Activated T-helper 2 cell treated with anti-CD3 and anti-CD28 coated beads, Interferon-gamma antibody, Interleukin-2, Interleukin-4, amounts not matched to agents 10 μg/mL and 5 μg/mL and 100 μg/mL, durations not matched to agents 14 hours and 24 hours and 36 hours (primary cell): Measurements from ENCODE around the gene MRPL19. TPM values are rescaled to one million over a fixed set of nuclear protein-coding genes. Genes with fewer than 3 reads are reported as not detected.
"Not testable (repeated sequence)": the region's sequence is repeated elsewhere in the genome, so short reads cannot be mapped to it uniquely, and the experiment has no call there.

Experiments
- DNase-seq: peaks from one replicate; pipeline ENCODE4 v3.0.0; 2021; ENCODE audit warnings: low spot score
- H3K27ac Mint-ChIP-seq: one replicate; pipeline ENCODE4 v1.8.0; 2021; ENCODE audit warnings: mixed read lengths
- H3K27me3 Mint-ChIP-seq: one replicate; pipeline ENCODE4 v1.8.0; 2021; ENCODE audit warnings: low read depth, mixed read lengths
- H3K36me3 Mint-ChIP-seq: one replicate; pipeline ENCODE4 v1.8.0; 2021; ENCODE audit warnings: low read depth, mixed read lengths
- H3K4me1 Mint-ChIP-seq: one replicate; pipeline ENCODE4 v1.8.0; 2021; ENCODE audit warnings: low read depth, mixed read lengths
- H3K4me3 Mint-ChIP-seq: one replicate; pipeline ENCODE4 v1.8.0; 2021; ENCODE audit warnings: low read depth, mild to moderate bottlenecking, moderate library complexity, mixed read lengths
- H3K9me3 Mint-ChIP-seq: one replicate; pipeline ENCODE4 v1.8.0; 2021; ENCODE audit warnings: mixed read lengths
- intact Hi-C: fragments of 100-400 bp; cut with micrococcal nuclease; formaldehyde crosslinking; loops from one replicate; pipeline ENCODE4 v1.15.1; 2023
- total RNA-seq: library from RNA; stranded (reverse); gene quantifications from 2 replicates; pipeline ENCODE4 v1.2.3, GENCODE V29; 2022

Gene MRPL19
- total RNA-seq, 1 donor from 2014 or later = 73.5 TPM

GRCh38 chr2:75698918-75699317 lies 52.3 kb downstream of the MRPL19 start:
- intact Hi-C loops = no loop called here
- no peaks in the 10 kb centered on the region for H3K9me3 Mint-ChIP-seq
- no peak for DNase-seq
- peaks cover 3% of the 10 kb centered on the region for H3K4me1 Mint-ChIP-seq
- H3K27ac Mint-ChIP-seq = no peak overlapping the region
- no peak overlapping the region for H3K4me3 Mint-ChIP-seq
- H3K36me3 Mint-ChIP-seq = peaks cover 56% of the 10 kb centered on the region
- no peaks in the 10 kb centered on the region for H3K27me3 Mint-ChIP-seq

DNA sequence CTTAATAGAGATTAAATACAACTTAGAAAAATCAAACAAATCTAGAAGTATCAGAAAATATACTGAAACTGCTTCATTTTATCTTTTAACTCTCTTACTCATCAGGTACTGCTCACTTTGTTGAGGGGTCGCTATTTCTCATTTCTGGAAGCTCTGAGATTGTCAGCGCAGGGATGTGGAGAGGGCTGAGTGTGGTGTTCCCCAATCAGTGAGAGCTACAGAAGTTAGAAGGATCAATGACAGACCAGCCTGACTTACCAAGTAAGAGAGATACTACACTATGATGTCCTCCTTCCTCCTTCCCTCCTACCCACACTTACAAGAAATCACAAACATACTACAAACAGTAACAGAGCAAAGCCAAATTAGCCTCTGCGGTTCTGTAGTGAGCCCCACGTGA lies 56.0 kb downstream of the MRPL19 start:
- Mint-ChIP-seq H3K27me3 (no peaks in the 10 kb centered on the region), H3K36me3 (peaks cover 76% of the 10 kb centered on the region), H3K4me3 (no peak overlapping the region), H3K27ac (no peak overlapping the region), H3K4me1 (peaks cover 9% of the 10 kb centered on the region), H3K9me3 (no peaks in the 10 kb centered on the region)
- intact Hi-C loops = no loop called here
- DNase-seq = no peak

DNA sequence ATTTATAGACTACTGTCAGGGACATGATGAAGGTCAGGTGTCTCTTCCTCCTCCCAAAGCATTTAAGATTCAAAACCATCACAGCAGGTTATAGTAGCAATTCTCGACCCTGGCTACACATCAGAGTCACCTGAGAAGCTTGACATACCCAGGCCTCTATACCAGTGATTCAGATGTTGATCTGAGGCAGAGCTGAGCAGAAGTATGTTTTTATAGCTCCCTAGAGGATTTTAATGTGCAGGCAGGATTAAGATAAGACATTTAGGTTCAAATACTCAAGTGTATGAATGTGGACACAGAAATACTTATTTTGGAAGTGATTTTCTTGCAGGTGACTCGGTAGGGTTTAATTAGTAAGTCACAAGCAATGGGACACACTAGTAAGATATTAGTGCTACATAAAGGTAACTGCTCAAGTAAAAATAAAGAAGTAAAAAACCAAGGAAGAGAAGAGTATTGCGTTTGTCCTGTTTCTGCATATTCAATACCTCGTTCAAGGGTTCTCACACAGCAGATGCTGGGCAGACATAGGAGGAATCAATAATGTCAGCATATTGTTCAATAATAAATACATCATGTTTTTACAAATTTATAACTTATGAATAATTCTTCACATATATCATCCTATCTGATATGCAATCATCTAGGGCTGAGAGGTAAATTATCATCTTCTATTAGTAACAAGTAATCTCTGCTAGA lies 57.2 kb downstream of the MRPL19 start:
- H3K36me3 Mint-ChIP-seq = peaks cover 70% of the 10 kb centered on the region
- DNase-seq = no peak
- no peak overlapping the region for H3K4me3 Mint-ChIP-seq
- peaks cover 13% of the 10 kb centered on the region for H3K4me1 Mint-ChIP-seq
- intact Hi-C loops = no loop called here
- no peaks in the 10 kb centered on the region for H3K9me3 Mint-ChIP-seq
- H3K27ac Mint-ChIP-seq = no peak overlapping the region
- H3K27me3 Mint-ChIP-seq = no peaks in the 10 kb centered on the region

DNA sequence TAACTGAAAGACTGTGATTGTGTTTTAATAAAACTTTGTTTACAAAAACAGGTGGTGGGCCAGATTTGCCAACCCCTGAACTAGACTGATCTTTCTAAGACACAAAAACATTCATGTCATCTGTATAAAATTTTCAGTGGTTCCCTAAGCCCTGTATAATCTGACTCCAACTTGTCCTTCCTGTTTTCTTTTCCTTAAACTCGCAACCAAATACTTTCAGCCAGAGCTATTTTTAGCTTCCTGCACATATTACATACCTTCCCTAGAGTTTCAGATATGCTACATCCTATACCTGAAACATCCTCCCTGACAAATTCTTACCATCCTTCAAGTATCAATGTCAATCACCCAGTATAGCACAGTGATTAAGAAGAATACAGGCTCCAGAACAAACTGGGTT lies 59.3 kb downstream of the MRPL19 start:
- H3K9me3 Mint-ChIP-seq = no peaks in the 10 kb centered on the region
- DNase-seq = no peak
- H3K4me1 Mint-ChIP-seq = peaks cover 19% of the 10 kb centered on the region
- intact Hi-C loops = no loop called here
- H3K36me3 Mint-ChIP-seq = peaks cover 62% of the 10 kb centered on the region
- no peak overlapping the region for H3K4me3 Mint-ChIP-seq
- no peak overlapping the region for H3K27ac Mint-ChIP-seq
- H3K27me3 Mint-ChIP-seq = no peaks in the 10 kb centered on the region

GRCh38 chr2:75707901-75708300 lies 61.3 kb downstream of the MRPL19 start:
- Mint-ChIP-seq H3K27ac (peak overlapping the region; percentile 22), H3K36me3 (peaks cover 46% of the 10 kb centered on the region), H3K9me3 (no peaks in the 10 kb centered on the region), H3K27me3 (no peaks in the 10 kb centered on the region), H3K4me3 (peak overlapping the region; percentile 61), H3K4me1 (peaks cover 20% of the 10 kb centered on the region)
- DNase-seq = no peak
- intact Hi-C loops = no loop called here

GRCh38 chr2:75709297-75709696 lies 62.7 kb downstream of the MRPL19 start:
- peaks cover 18% of the 10 kb centered on the region for H3K4me1 Mint-ChIP-seq
- peak overlapping the region; percentile 71 for H3K27ac Mint-ChIP-seq
- H3K36me3 Mint-ChIP-seq = peaks cover 32% of the 10 kb centered on the region
- H3K27me3 Mint-ChIP-seq = no peaks in the 10 kb centered on the region
- intact Hi-C loops = no loop called here
- H3K4me3 Mint-ChIP-seq = peak overlapping the region; percentile 82
- no peak for DNase-seq
- H3K9me3 Mint-ChIP-seq = no peaks in the 10 kb centered on the region

- peaks cover 4% of the 10 kb centered on the region for H3K27me3 Mint-ChIP-seq
- peaks cover 19% of the 10 kb centered on the region for H3K4me1 Mint-ChIP-seq
- H3K4me3 Mint-ChIP-seq = peak overlapping the region; percentile 88
- no peaks in the 10 kb centered on the region for H3K9me3 Mint-ChIP-seq
- intact Hi-C loops = loop anchor here (1.0 to 5.0 kb wide), 3 partner anchors 33 to 751 kb away; partner anchors contain the start of gene POLE4
- H3K27ac Mint-ChIP-seq = peak overlapping the region; percentile 94
- H3K36me3 Mint-ChIP-seq = peaks cover 23% of the 10 kb centered on the region
- DNase-seq = no peak
These were observed 63.6 kb downstream of the MRPL19 start for GRCh38 chr2:75710220-75710576.

DNA sequence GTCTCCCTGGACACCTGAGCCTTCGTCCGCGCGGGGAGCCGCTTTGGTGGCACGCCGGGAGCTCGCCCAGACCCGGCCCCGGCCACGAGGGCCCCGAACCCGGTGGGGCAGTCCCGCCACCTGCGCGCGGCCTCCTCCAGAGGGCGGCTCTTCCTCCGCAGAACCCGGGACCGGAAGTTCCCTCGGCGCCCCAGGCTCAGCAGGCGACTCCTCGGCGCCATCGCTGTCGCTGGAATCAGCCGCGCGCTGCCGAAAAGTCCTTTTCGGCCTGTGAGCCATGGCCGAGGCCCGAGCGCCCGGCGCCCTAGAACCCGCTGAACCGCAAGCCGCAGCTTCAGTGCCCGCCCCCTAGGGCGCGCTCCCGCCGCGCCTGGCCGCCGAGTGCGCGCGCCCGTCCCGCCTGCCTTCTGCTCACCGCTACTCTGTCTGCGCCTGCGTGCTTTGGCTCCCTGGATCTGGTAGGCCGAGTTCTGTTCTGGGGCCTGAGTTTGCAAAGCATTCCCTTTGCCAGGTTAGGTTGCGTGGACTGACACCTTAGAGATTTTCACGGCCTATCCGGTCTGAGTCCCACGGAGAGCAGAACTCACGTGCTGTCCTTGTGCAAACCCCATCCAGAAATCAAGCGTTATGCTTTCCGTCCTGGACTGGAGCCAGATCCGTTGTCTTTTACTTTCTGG lies 64.1 kb downstream of the MRPL19 start, which contains the start of gene GCFC2:
Gene GCFC2 (minus strand): TSS at position 339 of the 677 bp plus-strand sequence. CDS start 60 bp downstream, at position 279.
- peak within 1 kb of the TSS; percentile 88 for H3K4me3 Mint-ChIP-seq
- intact Hi-C loops = loop anchor here (1.0 to 5.0 kb wide), 3 partner anchors 33 to 752 kb away; partner anchors contain the start of gene POLE4
- H3K4me1 Mint-ChIP-seq = peaks cover 18% of the 10 kb centered on the region
- H3K27ac Mint-ChIP-seq = peak within 1 kb of the TSS; percentile 94
- DNase-seq = peak; percentile 84
- peaks cover 21% of the 10 kb centered on the region for H3K36me3 Mint-ChIP-seq
- H3K9me3 Mint-ChIP-seq = no peaks in the 10 kb centered on the region
- peaks cover 5% of the 10 kb centered on the region for H3K27me3 Mint-ChIP-seq

GRCh38 chr2:75711590-75711989 lies 65.0 kb downstream of the MRPL19 start:
- Mint-ChIP-seq H3K4me3 (peak overlapping the region; percentile 88), H3K4me1 (peaks cover 13% of the 10 kb centered on the region), H3K36me3 (peaks cover 15% of the 10 kb centered on the region)
- not testable (repeated sequence) for H3K27me3 Mint-ChIP-seq, H3K9me3 Mint-ChIP-seq, DNase-seq, H3K27ac Mint-ChIP-seq
- intact Hi-C loops = loop anchor here (2.0 to 5.0 kb wide), 2 partner anchors 34 to 753 kb away; partner anchors contain the start of gene POLE4

- no peaks in the 10 kb centered on the region for H3K36me3 Mint-ChIP-seq
- no peak for DNase-seq
- H3K9me3 Mint-ChIP-seq = no peaks in the 10 kb centered on the region
- H3K27ac Mint-ChIP-seq = no peak overlapping the region
- H3K4me1 Mint-ChIP-seq = peaks cover 1% of the 10 kb centered on the region
- H3K4me3 Mint-ChIP-seq = no peak overlapping the region
- H3K27me3 Mint-ChIP-seq = peaks cover 24% of the 10 kb centered on the region
- intact Hi-C loops = no loop called here
These were observed 69.8 kb downstream of the MRPL19 start for GRCh38 chr2:75716406-75716805.

GRCh38 chr2:75719616-75720015 lies 73.0 kb downstream of the MRPL19 start:
- H3K9me3 Mint-ChIP-seq = no peaks in the 10 kb centered on the region
- H3K4me1 Mint-ChIP-seq = peaks cover 1% of the 10 kb centered on the region
- no peak for DNase-seq
- no peaks in the 10 kb centered on the region for H3K36me3 Mint-ChIP-seq
- no peak overlapping the region for H3K27ac Mint-ChIP-seq
- H3K4me3 Mint-ChIP-seq = no peak overlapping the region
- intact Hi-C loops = no loop called here
- peaks cover 35% of the 10 kb centered on the region for H3K27me3 Mint-ChIP-seq

DNA sequence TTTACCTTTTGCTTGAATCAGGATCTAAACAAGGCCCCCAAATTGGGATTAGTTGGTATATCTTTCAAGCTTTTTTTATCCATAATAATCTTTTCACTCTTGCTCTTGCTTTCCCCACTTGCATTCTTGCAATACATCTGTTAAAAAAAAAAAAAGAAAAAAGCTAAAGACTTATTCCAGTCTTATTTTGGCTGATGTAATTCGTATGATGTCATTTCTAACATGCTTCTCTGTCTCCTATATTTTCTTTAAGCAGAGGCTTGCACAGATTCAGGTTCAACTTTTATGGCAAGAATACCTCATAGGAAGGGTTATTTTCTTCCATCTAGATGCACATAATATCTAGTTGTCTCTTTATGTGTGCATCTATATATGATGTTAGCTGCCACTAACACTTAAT lies 73.9 kb downstream of the MRPL19 start:
- H3K36me3 Mint-ChIP-seq = no peaks in the 10 kb centered on the region
- no peaks in the 10 kb centered on the region for H3K9me3 Mint-ChIP-seq

GRCh38 chr2:75722687-75723086 lies 76.1 kb downstream of the MRPL19 start:
- H3K4me1 Mint-ChIP-seq = no peaks in the 10 kb centered on the region
- peaks cover 30% of the 10 kb centered on the region for H3K27me3 Mint-ChIP-seq
- DNase-seq = no peak
- intact Hi-C loops = no loop called here
- no peak overlapping the region for H3K4me3 Mint-ChIP-seq
- H3K36me3 Mint-ChIP-seq = no peaks in the 10 kb centered on the region
- no peak overlapping the region for H3K27ac Mint-ChIP-seq
- no peaks in the 10 kb centered on the region for H3K9me3 Mint-ChIP-seq

More for the DNA sequence above, 73.9 kb downstream of the MRPL19 start:
- no peak for DNase-seq
- Mint-ChIP-seq H3K27ac (no peak overlapping the region), H3K27me3 (peaks cover 30% of the 10 kb centered on the region), H3K4me3 (no peak overlapping the region), H3K4me1 (no peaks in the 10 kb centered on the region)
- intact Hi-C loops = no loop called here
